Measurements from ENCODE around the gene CXorf51A. TPM values are rescaled to one million over a fixed set of nuclear protein-coding genes. Genes with fewer than 3 reads are reported as not detected.
"Not testable (repeated sequence)": the region's sequence is repeated elsewhere in the genome, so short reads cannot be mapped to it uniquely, and the experiment has no call there.

CXorf51A gene
- not detected in 2 replicates for total RNA-seq (2014; rRNA removed; shearing (Covaris generic))
- not detected in 2 replicates for polyA plus RNA-seq (2014; cell fraction: nucleus; rRNA removed)

GRCh38 chrX:146814644-146815043 lies at the start of gene CXorf51A:
CXorf51A (minus strand) TSS chrX:146814744; CDS start chrX:146814723, 21 bp downstream.
- not testable (repeated sequence) for DNase-seq (ENCODE audit: extremely low read depth, low read depth)

GRCh38 chrX:146863566-146863965 lies 49.0 kb upstream of the CXorf51A start:
- DNase-seq (ENCODE audit: extremely low read depth, low read depth): no peak

- no peak for DNase-seq (ENCODE audit: extremely low read depth, low read depth)
Measured at GRCh38 chrX:146854281-146854680, 39.7 kb upstream of the CXorf51A start.

GRCh38 chrX:146831994-146832393 lies 17.4 kb upstream of the CXorf51A start:
- no peak for DNase-seq (ENCODE audit: extremely low read depth, low read depth)

GRCh38 chrX:146809471-146809870 lies 5.1 kb downstream of the CXorf51A start, which contains the start of gene CXorf51B:
CXorf51B (plus strand) TSS chrX:146809771; CDS start chrX:146809792, 21 bp downstream.
- DNase-seq (ENCODE audit: extremely low read depth, low read depth): not testable (repeated sequence)

Other genes starting within 250 kb of the CXorf51A start
- not detected in 2 replicates for gene CXorf51B, start 5.0 kb downstream of the CXorf51A start, total RNA-seq (2014; rRNA removed; shearing (Covaris generic))